Activated CD4-positive, alpha-beta T cell treated with anti-CD3 and anti-CD28 coated beads, Interleukin-10, Interleukin-2, amounts not matched to agents 100 ng/mL and 50 ng/mL, durations not matched to agents 16 hours and 8 hours (primary cell): Measurements from ENCODE around the gene THYN1.
A peak's percentile ranks its signal among the peaks of the same experiment; 100 is the strongest.
"Not testable (repeated sequence)": the region's sequence is repeated elsewhere in the genome, so short reads cannot be mapped to it uniquely, and the experiment has no call there.

Experiments used
- DNase-seq: peaks from one replicate; pipeline ENCODE4 v3.0.0-alpha.2; 2020

The THYN1 gene

GRCh38 chr11:134273317-134273712, 20.2 kb upstream of the THYN1 start:
- no peak for DNase-seq

- DNase-seq = no peak
Measured at GRCh38 chr11:134272381-134273316, 19.5 kb upstream of the THYN1 start.

- no peak for DNase-seq
Measured at GRCh38 chr11:134271978-134272377, 18.8 kb upstream of the THYN1 start.

- DNase-seq = peak; percentile 63
Measured at GRCh38 chr11:134270250-134270714, 17.1 kb upstream of the THYN1 start.

GRCh38 chr11:134267966-134268365, 14.8 kb upstream of the THYN1 start:
- no peak for DNase-seq

- no peak for DNase-seq
Measured at GRCh38 chr11:134267461-134267860, 14.3 kb upstream of the THYN1 start.

- DNase-seq = no peak
Measured at GRCh38 chr11:134266841-134267251, 13.7 kb upstream of the THYN1 start.

- DNase-seq = no peak
Measured at GRCh38 chr11:134266440-134266839, 13.3 kb upstream of the THYN1 start.

GRCh38 chr11:134264966-134265764, 12.0 kb upstream of the THYN1 start:
- DNase-seq = no peak

- peak; percentile 49 for DNase-seq
Measured at GRCh38 chr11:134261626-134262488, 8.7 kb upstream of the THYN1 start.

- no peak for DNase-seq
Measured at GRCh38 chr11:134260983-134261382, 7.8 kb upstream of the THYN1 start.

- DNase-seq = no peak
Measured at GRCh38 chr11:134260503-134260902, 7.4 kb upstream of the THYN1 start.

GRCh38 chr11:134258577-134258976, 5.4 kb upstream of the THYN1 start:
- no peak for DNase-seq

- no peak for DNase-seq
Measured at GRCh38 chr11:134257101-134257500, 3.9 kb upstream of the THYN1 start.

- DNase-seq = not testable (repeated sequence)
Measured at GRCh38 chr11:134255184-134255561, 2.0 kb upstream of the THYN1 start.

- DNase-seq = no peak
Measured at GRCh38 chr11:134254433-134255183, 1.5 kb upstream of the THYN1 start.

- DNase-seq = no peak
Measured at GRCh38 chr11:134252346-134253187, 585 bp downstream of the THYN1 start.

GRCh38 chr11:134250675-134251074, 2.5 kb downstream of the THYN1 start:
- DNase-seq = no peak

GRCh38 chr11:134250246-134250645, 2.9 kb downstream of the THYN1 start:
- DNase-seq = no peak

GRCh38 chr11:134248910-134249480, 4.2 kb downstream of the THYN1 start:
- peak; percentile 43 for DNase-seq

GRCh38 chr11:134246678-134247077, 6.5 kb downstream of the THYN1 start:
- no peak for DNase-seq
